Measurements from ENCODE around the gene CRB2. TPM values are rescaled to one million over a fixed set of nuclear protein-coding genes. Genes with fewer than 3 reads are reported as not detected.
A peak's percentile ranks its signal among the peaks of the same experiment; 100 is the strongest.

The CRB2 gene
- total and polyA plus RNA-seq, 2 of the 4 experiments (the other 2 are of a cell fraction) = not detected

DNA sequence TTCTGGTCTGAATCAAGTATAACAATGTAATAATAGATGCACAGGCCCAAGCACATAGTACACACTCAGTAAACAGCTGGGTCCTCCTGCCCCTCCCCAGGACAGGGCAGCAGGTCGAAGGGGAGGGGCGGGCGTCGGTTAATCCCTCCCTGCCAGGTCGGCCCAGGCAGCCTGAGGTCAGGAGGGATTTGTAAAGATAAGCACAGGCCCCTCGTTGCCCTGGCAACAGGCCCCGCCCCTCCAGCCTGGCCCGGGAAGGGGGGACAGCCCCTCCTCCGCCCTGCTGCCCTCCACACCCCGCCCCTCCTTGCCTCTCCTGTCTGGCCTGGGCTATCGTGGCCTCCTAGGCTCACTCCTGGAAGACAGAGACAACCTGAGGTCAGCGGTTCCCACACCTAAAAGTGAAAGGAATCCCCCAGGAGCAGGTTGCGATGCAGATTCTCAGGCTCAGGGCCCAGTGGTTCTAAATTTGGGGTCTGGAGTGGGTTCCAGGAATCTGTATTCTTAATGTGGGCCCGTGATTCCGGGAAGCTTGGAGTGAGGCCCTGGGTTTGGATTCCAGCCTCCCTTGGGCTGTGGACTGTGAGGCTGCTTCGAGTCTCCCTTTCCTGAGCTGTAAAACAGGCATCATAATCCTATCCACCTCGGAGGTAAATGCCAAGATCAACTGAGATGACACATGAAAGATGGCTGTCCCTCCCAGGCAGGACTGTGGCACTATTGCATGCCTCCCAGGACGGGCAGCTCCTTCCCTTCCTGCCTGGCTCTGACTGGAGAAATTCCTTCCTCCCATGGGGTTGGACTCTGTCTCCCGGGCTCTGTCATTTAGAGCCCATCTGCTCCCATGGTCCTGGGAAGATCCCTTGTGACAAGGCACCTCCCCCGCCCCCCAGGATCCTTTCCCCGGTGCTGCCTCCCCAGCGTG lies 4.4 kb downstream of the CRB2 start:
- in situ Hi-C loops (cut with MboI; ENCODE audit: low sequenced_read_pairs) = no loop called here

More for the DNA sequence above, 4.4 kb downstream of the CRB2 start:
- Histone ChIP-seq H2AK9ac (replicated peaks; ENCODE audit: low read depth, low read length, poor library complexity) (peak overlapping the region; percentile 56), H2AK5ac (ENCODE audit: low read depth, low read length) (no peak overlapping the region), H4K91ac (ENCODE audit: insufficient read depth, low read depth, low read length) (no peak overlapping the region), H4K8ac (ENCODE audit: low read depth in 2 of 2, low read length in 2 of 2) (no peak overlapping the region), H3K56ac (ENCODE audit: extremely low read depth, insufficient read depth, low read length) (no peak overlapping the region), H2BK5ac (ENCODE audit: low read depth, low read length, poor library complexity, severe bottlenecking) (no peak overlapping the region), H2BK15ac (ENCODE audit: low read depth, low read length) (no peak overlapping the region), H3K4ac (ENCODE audit: low read depth, low read length) (no peak overlapping the region), H2BK120ac (ENCODE audit: low read depth, low read length) (0 out of 2 replicates have a peak overlapping the region, but pooled peaks have one; percentile 8), H3K9ac (ENCODE audit: low read depth, low read length) (no peak overlapping the region), H3K23ac (ENCODE audit: low read depth, low read length) (no peak overlapping the region), H3K27ac (ENCODE audit: insufficient read depth, low read length) (no peak overlapping the region), H3K4me2 (ENCODE audit: low read depth, low read length) (no peak overlapping the region), H3K4me3 (ENCODE audit: insufficient read depth, low read depth, low read length) (no peak overlapping the region), H3K79me1 (ENCODE audit: low read depth in 1 of 2, low read length in 2 of 2) (no peaks in the 10 kb centered on the region), H2BK20ac (ENCODE audit: low read depth, low read length) (no peak overlapping the region), H4K5ac (ENCODE audit: low read depth, low read length) (no peak overlapping the region; the same call in 1 of the 2 replicates), H3K9me1 (ENCODE audit: insufficient read depth, low read length) (no peaks in the 10 kb centered on the region), H3K36me3 (ENCODE audit: control insufficient read depth, insufficient read depth, low read length) (no peaks in the 10 kb centered on the region), H3K9me3 (ENCODE audit: control insufficient read depth, insufficient read depth, low read length) (no peaks in the 10 kb centered on the region), H3K18ac (ENCODE audit: low read depth, low read length) (no peak overlapping the region; the same call in 1 of the 2 replicates), H4K20me1 (ENCODE audit: insufficient read depth, low read length) (no peaks in the 10 kb centered on the region), H3K14ac (replicated peaks; ENCODE audit: low read depth, low read length) (peak overlapping the region; percentile 41; the same call in 1 of the 2 replicates), H2AFZ (replicated peaks; ENCODE audit: low read length, poor library complexity) (peak overlapping the region; percentile 69), H3K27me3 (ENCODE audit: control insufficient read depth, insufficient read depth, low read length) (peaks cover 23% of the 10 kb centered on the region; the same call in 1 of the 2 replicates), H3K4me1 (ENCODE audit: control insufficient read depth, insufficient read depth, low read length) (peaks cover 11% of the 10 kb centered on the region; the same call in 1 of the 2 replicates)
- no TSS peak for BruUV-seq (replicated peaks)
- ChIA-PET POLR2A (ENCODE audit: unreplicated experiment) (interaction anchor here (0.6 kb wide), 1 partner anchor 892 kb away, joined by 3 read pairs; no protein-coding TSS in a partner anchor), CTCF (interaction anchor here (0.7 to 1.1 kb wide), 3 partner anchors 11 to 257 kb away, joined by 4 to 6 read pairs (median 4); no protein-coding TSS in a partner anchor)
- DNase-seq (no peak), ATAC-seq (ENCODE audit: low read depth) (peak; percentile 42)
- dilution Hi-C loops (cut with HindIII; ENCODE audit: low sequenced_read_pairs, unreplicated experiment) = no loop called here
- intact Hi-C loops (cut with micrococcal nuclease) = no loop called here
- WGBS, 2 experiments (ENCODE audit: extremely low coverage in 2 of 2, insufficient read length in 1 of 2) = 46% methylated on average over 2 of the region's 22 CpGs; no CpG with 5 or more reads in 1 of the 2 experiments
- TF ChIP-seq CEBPB (IDR thresholded peaks at IDR 0.05; ENCODE audit: low read depth, low read length) (no peak), RFX5 (IDR thresholded peaks at IDR 0.05; ENCODE audit: low read depth, low read length) (no peak), MXI1 (IDR thresholded peaks at IDR 0.05; ENCODE audit: borderline replicate concordance, low read depth, low read length) (no peak), SMC3 (IDR thresholded peaks at IDR 0.05; ENCODE audit: low read depth, low read length) (no peak), RCOR1 (IDR thresholded peaks at IDR 0.05; ENCODE audit: insufficient replicate concordance, low read length) (no peak), FOS (IDR thresholded peaks at IDR 0.05; ENCODE audit: low read depth, low read length) (no peak), CHD1 (IDR thresholded peaks at IDR 0.05; ENCODE audit: low read depth, low read length) (no peak), MAZ (IDR thresholded peaks at IDR 0.05; ENCODE audit: borderline replicate concordance, low read depth, low read length) (no peak; the same call in 1 of the 2 replicates), POLR2A (IDR thresholded peaks at IDR 0.05; ENCODE audit: low read depth, low read length) (no peak), NFE2L2 (IDR thresholded peaks at IDR 0.05; ENCODE audit: low read depth, low read length) (no peak), BHLHE40 (IDR thresholded peaks at IDR 0.05; ENCODE audit: low read depth, low read length) (no peak), MAFK (IDR thresholded peaks at IDR 0.05; ENCODE audit: low read depth, low read length) (no peak)

Measured in IMR-90 (cell line).